Lower lobe of right lung (tissue), 2 donors: ENCODE measurements around the gene FAM118B. TPM values are rescaled to one million over a fixed set of nuclear protein-coding genes. Genes with fewer than 3 reads are reported as not detected.

Experiments
- ATAC-seq, 2 donors: fragments of 200-7000 bp; cut with Tn5 transposase; one replicate each; pipeline ENCODE4 v1.9.1; 2020 to 2022; ENCODE audit warnings: mild to moderate bottlenecking in 2 of 2, moderate library complexity in 2 of 2
- DNase-seq: peaks from one replicate; pipeline ENCODE4 v3.0.0-alpha.2; 2020
- H3K27ac ChIP-seq: fragments of 200-600 bp; one replicate; pipeline ENCODE4 v1.8.0; 2022
- H3K27me3 ChIP-seq: fragments of 200-600 bp; one replicate; pipeline ENCODE4 v1.8.0; 2022; ENCODE audit warnings: low read depth
- H3K36me3 ChIP-seq: fragments of 200-600 bp; one replicate; pipeline ENCODE4 v1.8.0; 2022; ENCODE audit warnings: mild to moderate bottlenecking
- H3K4me1 ChIP-seq: fragments of 200-600 bp; one replicate; pipeline ENCODE4 v1.8.0; 2022
- H3K4me3 ChIP-seq: fragments of 200-600 bp; one replicate; pipeline ENCODE4 v1.8.0; 2022; ENCODE audit warnings: mild to moderate bottlenecking
- H3K9me3 ChIP-seq: fragments of 200-600 bp; one replicate; pipeline ENCODE4 v1.8.0; 2022
- CTCF ChIP-seq: fragments of 200-600 bp; IDR thresholded peaks from one replicate; pipeline ENCODE4 v1.8.0; 2022; ENCODE audit warnings: antibody characterized with exemption, mild to moderate bottlenecking
- intact Hi-C: fragments of 100-400 bp; cut with DNase I; formaldehyde crosslinking; loops from one replicate; pipeline ENCODE4 v1.11.0; 2022
- total RNA-seq: library from RNA; stranded (reverse); fragmentation: NEBNext Ultra II Directional; extraction: Animal tissue kit (Norgen Biotek cat#: 25700); gene quantifications from one replicate; pipeline ENCODE4 v1.2.1, GENCODE V29; 2021
- donor health status: DM: no; HTN: yes; CAD: no; lungs with severe emphysema.

FAM118B gene
- total RNA-seq, 1 donor from 2014 or later, result 35.2 TPM

GRCh38 chr11:126192361-126192760 is 19.2 kb upstream of the FAM118B start:
- Histone ChIP-seq H3K9me3 (no peaks in the 10 kb centered on the region), H3K27me3 (no peaks in the 10 kb centered on the region), H3K27ac (no peak overlapping the region), H3K36me3 (peaks cover 31% of the 10 kb centered on the region), H3K4me1 (no peaks in the 10 kb centered on the region), H3K4me3 (no peak overlapping the region)
- no peak for TF ChIP-seq CTCF
- ATAC-seq, result no peak
- intact Hi-C loops, result no loop called here
- no peak for DNase-seq

GRCh38 chr11:126193038-126193478 is 18.5 kb upstream of the FAM118B start:
- no peak for DNase-seq
- ATAC-seq, result no peak
- Histone ChIP-seq H3K9me3 (no peaks in the 10 kb centered on the region), H3K4me1 (no peaks in the 10 kb centered on the region), H3K4me3 (no peak overlapping the region), H3K27ac (no peak overlapping the region), H3K27me3 (no peaks in the 10 kb centered on the region), H3K36me3 (peaks cover 38% of the 10 kb centered on the region)
- no peak for TF ChIP-seq CTCF
- intact Hi-C loops, result no loop called here

GRCh38 chr11:126194121-126194543 is 17.4 kb upstream of the FAM118B start:
- ATAC-seq (peak; percentile 47 to 78), DNase-seq (no peak)
- no peak overlapping the region for H3K27ac ChIP-seq
- H3K9me3 ChIP-seq, result no peaks in the 10 kb centered on the region
- no peak overlapping the region for H3K4me3 ChIP-seq
- TF ChIP-seq CTCF, result peak; percentile 63
- no peaks in the 10 kb centered on the region for H3K27me3 ChIP-seq
- intact Hi-C loops, result no loop called here
- H3K36me3 ChIP-seq, result peaks cover 46% of the 10 kb centered on the region
- no peaks in the 10 kb centered on the region for H3K4me1 ChIP-seq

- no peak overlapping the region for H3K27ac ChIP-seq
- H3K4me3 ChIP-seq, result no peak overlapping the region
- DNase-seq (no peak), ATAC-seq (no peak)
- intact Hi-C loops, result no loop called here
- no peaks in the 10 kb centered on the region for H3K4me1 ChIP-seq
- no peaks in the 10 kb centered on the region for H3K9me3 ChIP-seq
- no peaks in the 10 kb centered on the region for H3K27me3 ChIP-seq
- H3K36me3 ChIP-seq, result peaks cover 56% of the 10 kb centered on the region
- TF ChIP-seq CTCF, result no peak
Observed at GRCh38 chr11:126195119-126195518, 16.5 kb upstream of the FAM118B start.

- no peak for TF ChIP-seq CTCF
- DNase-seq (no peak), ATAC-seq (peak; percentile 49 to 55)
- Histone ChIP-seq H3K36me3 (peaks cover 74% of the 10 kb centered on the region), H3K27ac (no peak overlapping the region), H3K4me3 (no peak overlapping the region), H3K4me1 (no peaks in the 10 kb centered on the region), H3K27me3 (no peaks in the 10 kb centered on the region), H3K9me3 (no peaks in the 10 kb centered on the region)
- intact Hi-C loops, result no loop called here
Observed at GRCh38 chr11:126197277-126197939, 14.2 kb upstream of the FAM118B start.
